GM23248 (cell line): ENCODE results near the gene C5AR2.

Source experiments
- EZH2 ChIP-seq: fragments of 200-600 bp; sonication (generic); IDR thresholded peaks from 2 replicates; pipeline ENCODE4 v1.6.1; 2018; ENCODE audit warnings: antibody characterized with exemption, mild to moderate bottlenecking; ENCODE audit not compliant: insufficient read depth, poor library complexity, severe bottlenecking
- EZH2phosphoT487 ChIP-seq: fragments of 200-600 bp; sonication (generic); IDR thresholded peaks from 2 replicates; pipeline ENCODE4 v1.6.1; 2018; ENCODE audit warnings: antibody characterized with exemption, moderate library complexity, mild to moderate bottlenecking, low read depth; ENCODE audit not compliant: insufficient read depth

- TF ChIP-seq EZH2phosphoT487 (no peak), EZH2 (no peak)
Measured at GRCh38 chr19:47378246-47378645, 46.3 kb downstream of the C5AR2 start.
